Measurements from ENCODE around the gene CCDC33. TPM values are rescaled to one million over a fixed set of nuclear protein-coding genes. Genes with fewer than 3 reads are reported as not detected.

CCDC33 gene
- total RNA-seq, 1 experiment from 2014 or later: 0.15 TPM

GRCh38 chr15:74376226-74376625 lies 140.1 kb downstream of the CCDC33 start:
- ChIA-PET CTCF (interaction anchor here (1.1 to 3.7 kb wide), 8 partner anchors 9 to 393 kb away, joined by 3 to 26 read pairs (median 4); no protein-coding TSS in a partner anchor), RAD21 (ENCODE audit: low non-redundant PET in 1 of 2, low total read pairs in 2 of 2, uncharacterized antibody in 2 of 2, unreplicated experiment in 2 of 2) (no interaction called here), POLR2A (interaction anchor here (0.8 kb wide), 1 partner anchor 84 kb away, joined by 5 read pairs; the partner anchor contains the start of gene UBL7)
- Histone ChIP-seq H3K4me3 (replicated peaks in 1 of 2; ENCODE audit: low read depth in 1 of 2, low read length in 2 of 2) (no peak overlapping the region), H2AFZ (ENCODE audit: low read depth, low read length, poor library complexity, severe bottlenecking) (no peak overlapping the region), H3K27ac (ENCODE audit: low read depth, low read length) (no peak overlapping the region), H3K36me3 (ENCODE audit: control insufficient read depth in 1 of 2, insufficient read depth in 2 of 2, low read length in 2 of 2) (no peaks in the 10 kb centered on the region), H3K4me1 (ENCODE audit: control insufficient read depth in 1 of 2, insufficient read depth in 2 of 2, low read length in 2 of 2) (peaks cover 10 to 35% of the 10 kb centered on the region in 2 experiments; a peak in 3 of 4 replicates), H3K4me2 (ENCODE audit: low read length) (no peak overlapping the region), H3K9ac (ENCODE audit: low read length) (no peak overlapping the region), H4K20me1 (ENCODE audit: insufficient read depth) (no peaks in the 10 kb centered on the region), H3K9me2 (ENCODE audit: insufficient read depth) (no peaks in the 10 kb centered on the region), H3K9me3 (ENCODE audit: control insufficient read depth in 1 of 2, insufficient read depth in 1 of 2, low read depth in 1 of 2, low read length in 2 of 2) (no peaks in the 10 kb centered on the region), H3K79me2 (ENCODE audit: insufficient read depth, low read length) (no peaks in the 10 kb centered on the region), H3K27me3 (ENCODE audit: insufficient read depth, low read length) (peaks cover 5% of the 10 kb centered on the region)
- intact Hi-C loops (cut with micrococcal nuclease): loop anchor here (10.0 kb wide), 1 partner anchor 609 kb away; no protein-coding TSS in a partner anchor
- ATAC-seq (no peak), DNase-seq (ENCODE audit: low read depth, low spot score) (no peak)
- no TSS peak for BruUV-seq (replicated peaks)
- no peak for TF ChIP-seq JUND (IDR thresholded peaks at IDR 0.05)
- no peak for TF ChIP-seq SIN3A (IDR thresholded peaks at IDR 0.05; ENCODE audit: low read depth)
- no peak for TF ChIP-seq ZBTB33 (IDR thresholded peaks at IDR 0.05; ENCODE audit: extremely low read depth, insufficient replicate concordance, low read length)
- TF ChIP-seq ZNF274 (IDR thresholded peaks at IDR 0.05; ENCODE audit: low read depth, low read length): no peak
- TF ChIP-seq ATF3 (IDR thresholded peaks at IDR 0.05): no peak
- TF ChIP-seq SRF (IDR thresholded peaks at IDR 0.05; ENCODE audit: low read depth): no peak

Data from HCT116 (cell line).